ENCODE results near the gene TREM1. TPM values are rescaled to one million over a fixed set of nuclear protein-coding genes. Genes with fewer than 3 reads are reported as not detected.

Gene TREM1
- total and polyA plus RNA-seq, 2 donors (not counting 3 experiments of a cell fraction or from before 2014, with no cell fraction given) = not detected

DNA sequence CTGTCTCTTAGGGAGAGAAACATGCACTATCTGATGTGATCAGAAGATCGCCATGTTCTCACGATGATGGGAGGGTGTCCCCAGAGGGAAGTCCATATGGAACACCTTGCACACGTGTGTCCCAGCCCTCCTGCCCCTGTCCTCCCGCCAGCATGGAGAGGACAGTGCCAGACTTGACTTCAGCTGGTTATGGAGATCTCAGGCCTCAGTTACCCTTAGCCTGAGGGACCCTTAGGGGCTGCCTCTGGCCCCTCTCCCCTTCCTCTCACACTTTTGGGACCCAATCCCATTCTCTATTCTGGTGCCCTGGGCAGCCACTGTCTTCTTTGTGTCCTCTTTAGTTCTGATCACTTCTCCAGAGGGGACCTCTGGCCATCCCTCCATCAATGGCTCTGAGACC is 56.8 kb downstream of the TREM1 start:
- intact Hi-C loops (cut with micrococcal nuclease) (no loop called here), dilution Hi-C loops (cut with MboI; ENCODE audit: extremely low pct_ligation_motif_present, low sequenced_read_pairs) (no loop called here)
- TF ChIP-seq EZH2 (IDR thresholded peaks at IDR 0.05; ENCODE audit: borderline replicate concordance, low read depth, low read length, severe bottlenecking) (no peak), GATA2 (IDR thresholded peaks at IDR 0.05; ENCODE audit: insufficient read depth, insufficient read length, low read depth, low read length) (no peak), JUN (IDR thresholded peaks at IDR 0.05; ENCODE audit: borderline replicate concordance, insufficient read depth, insufficient read length, low read depth) (no peak), POLR2AphosphoS5 (IDR thresholded peaks at IDR 0.05; ENCODE audit: insufficient read depth, low read depth, low read length) (no peak), POLR2A (IDR thresholded peaks at IDR 0.05; ENCODE audit: low read depth, low read length) (no peak), FOS (IDR thresholded peaks at IDR 0.05; ENCODE audit: borderline replicate concordance, insufficient read depth, low read length) (no peak), MYC (IDR thresholded peaks at IDR 0.05; ENCODE audit: low read depth, low read length) (no peak), MAX (IDR thresholded peaks at IDR 0.05; ENCODE audit: insufficient read depth, insufficient read length) (no peak)
- TF ChIP-seq, protein P1, sequence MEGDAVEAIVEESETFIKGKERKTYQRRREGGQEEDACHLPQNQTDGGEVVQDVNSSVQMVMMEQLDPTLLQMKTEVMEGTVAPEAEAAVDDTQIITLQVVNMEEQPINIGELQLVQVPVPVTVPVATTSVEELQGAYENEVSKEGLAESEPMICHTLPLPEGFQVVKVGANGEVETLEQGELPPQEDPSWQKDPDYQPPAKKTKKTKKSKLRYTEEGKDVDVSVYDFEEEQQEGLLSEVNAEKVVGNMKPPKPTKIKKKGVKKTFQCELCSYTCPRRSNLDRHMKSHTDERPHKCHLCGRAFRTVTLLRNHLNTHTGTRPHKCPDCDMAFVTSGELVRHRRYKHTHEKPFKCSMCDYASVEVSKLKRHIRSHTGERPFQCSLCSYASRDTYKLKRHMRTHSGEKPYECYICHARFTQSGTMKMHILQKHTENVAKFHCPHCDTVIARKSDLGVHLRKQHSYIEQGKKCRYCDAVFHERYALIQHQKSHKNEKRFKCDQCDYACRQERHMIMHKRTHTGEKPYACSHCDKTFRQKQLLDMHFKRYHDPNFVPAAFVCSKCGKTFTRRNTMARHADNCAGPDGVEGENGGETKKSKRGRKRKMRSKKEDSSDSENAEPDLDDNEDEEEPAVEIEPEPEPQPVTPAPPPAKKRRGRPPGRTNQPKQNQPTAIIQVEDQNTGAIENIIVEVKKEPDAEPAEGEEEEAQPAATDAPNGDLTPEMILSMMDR (IDR thresholded peaks at IDR 0.05; ENCODE audit: extremely low read depth in 1 of 2, insufficient read depth in 1 of 2, low read depth in 1 of 2, low read length in 2 of 2) = no peak
- no peaks in the 10 kb centered on the region for H3K9me1 ChIP-seq (replicated peaks; ENCODE audit: control insufficient read depth, extremely low read depth, insufficient read depth, low read length)
- ChIA-PET CTCF (interaction anchor here (1.0 kb wide), 1 partner anchor 38 kb away, joined by 3 read pairs; no protein-coding TSS in a partner anchor), POLR2A (no interaction called here)
- H3K4me2 ChIP-seq (ENCODE audit: insufficient read depth, low read length) = no peak overlapping the region
- no peak for DNase-seq (ENCODE audit: low read depth, low spot score)
- no peak overlapping the region for H2AFZ ChIP-seq (ENCODE audit: low read depth, low read length)
- H3K79me2 ChIP-seq (ENCODE audit: control insufficient read depth, insufficient read depth, low read length) = no peaks in the 10 kb centered on the region
- H4K20me1 ChIP-seq (replicated peaks; ENCODE audit: control insufficient read depth, extremely low read depth, insufficient read depth, low read length) = no peaks in the 10 kb centered on the region
- H3K27me3 ChIP-seq (ENCODE audit: control insufficient read depth in 2 of 2, insufficient read depth in 2 of 2, low read length in 2 of 2) = peaks cover 0 to 8% of the 10 kb centered on the region in 2 experiments
- no peak overlapping the region for H3K27ac ChIP-seq (ENCODE audit: insufficient read depth, low read depth, low read length)
- FAIRE-seq = no peak
- no TSS peak for BruUV-seq (replicated peaks)
- H3K4me3 ChIP-seq (replicated peaks in 1 of 3; ENCODE audit: insufficient read depth in 1 of 3, low read depth in 1 of 3, low read length in 3 of 3) = no peak overlapping the region
- no peaks in the 10 kb centered on the region for H3K9me3 ChIP-seq (replicated peaks; ENCODE audit: control insufficient read depth, insufficient read depth, low read length)
- no peaks in the 10 kb centered on the region for H3K36me3 ChIP-seq (ENCODE audit: control insufficient read depth in 2 of 2, extremely low read depth in 1 of 2, insufficient read depth in 2 of 2, low read length in 2 of 2)
- no peak overlapping the region for H3K9ac ChIP-seq (replicated peaks; ENCODE audit: extremely low read depth, insufficient read depth, low read length)
- no peaks in the 10 kb centered on the region for H3K4me1 ChIP-seq (ENCODE audit: control insufficient read depth, extremely low read depth, insufficient read depth, low read length)

Measured in endothelial cell of umbilical vein (primary cell).